Endothelial cell (in vitro differentiated cells): ENCODE measurements around the gene FKBP6. TPM values are rescaled to one million over a fixed set of nuclear protein-coding genes. Genes with fewer than 3 reads are reported as not detected.
"Not testable (repeated sequence)": the region's sequence is repeated elsewhere in the genome, so short reads cannot be mapped to it uniquely, and the experiment has no call there.

Source experiments
- DNase-seq: peaks from one replicate; pipeline ENCODE4 v3.0.0; 2021; ENCODE audit warnings: low spot score
- H3K27ac Mint-ChIP-seq: one replicate; pipeline ENCODE4 v1.8.0; 2021; ENCODE audit warnings: mixed read lengths, inconsistent platforms; ENCODE audit not compliant: unreplicated experiment
- H3K27me3 Mint-ChIP-seq: one replicate; pipeline ENCODE4 v1.8.0; 2021; ENCODE audit warnings: mild to moderate bottlenecking, moderate library complexity, mixed read lengths, inconsistent platforms; ENCODE audit not compliant: unreplicated experiment
- H3K36me3 Mint-ChIP-seq: one replicate; pipeline ENCODE4 v1.8.0; 2021; ENCODE audit warnings: mild to moderate bottlenecking, low read depth, mixed read lengths, inconsistent platforms; ENCODE audit not compliant: unreplicated experiment
- H3K4me1 Mint-ChIP-seq: one replicate; pipeline ENCODE4 v1.8.0; 2021; ENCODE audit warnings: mild to moderate bottlenecking, mixed read lengths, inconsistent platforms; ENCODE audit not compliant: unreplicated experiment
- H3K4me3 Mint-ChIP-seq: one replicate; pipeline ENCODE4 v1.8.0; 2021; ENCODE audit warnings: mild to moderate bottlenecking, mixed read lengths, inconsistent platforms; ENCODE audit not compliant: unreplicated experiment
- H3K9me3 Mint-ChIP-seq: one replicate; pipeline ENCODE4 v1.8.0; 2021; ENCODE audit warnings: mixed read lengths, inconsistent platforms; ENCODE audit not compliant: unreplicated experiment
- total RNA-seq: library from RNA; stranded (reverse); fragmentation: NEBNext Ultra II Directional; extraction: Animal tissue kit (Norgen Biotek cat#: 25700); gene quantifications from one replicate; pipeline ENCODE4 v1.2.1, GENCODE V29; 2021; ENCODE audit not compliant: unreplicated experiment
- TF ChIP-seq, protein P1 (sequence below): fragments of 200-600 bp; sonication (generic); IDR thresholded peaks from one replicate; pipeline ENCODE4 v1.5.0; 2021; ENCODE audit warnings: antibody characterized with exemption; ENCODE audit not compliant: unreplicated experiment

FKBP6 gene
- total RNA-seq, 1 donor from 2014 or later, result not detected

DNA sequence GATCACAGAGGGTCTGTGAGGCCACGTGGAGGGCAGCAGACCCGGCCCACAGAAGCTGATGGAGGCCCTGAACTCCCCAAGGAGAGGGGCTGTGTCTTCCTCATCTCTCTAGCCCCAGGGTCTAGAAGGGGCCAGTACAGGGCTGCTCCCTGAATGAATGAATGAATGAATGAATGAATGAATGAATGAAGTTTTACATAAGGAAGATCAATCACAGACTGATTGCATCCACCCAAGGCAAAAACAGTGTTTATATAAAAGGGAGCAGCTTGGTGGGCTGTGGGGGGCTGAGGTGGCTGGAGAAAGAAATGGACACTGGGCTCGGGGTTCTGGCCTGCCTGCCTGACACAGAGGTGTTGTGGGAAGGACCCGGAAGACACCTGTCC is 14.4 kb upstream of the FKBP6 start:
- no peak overlapping the region for H3K27ac Mint-ChIP-seq
- no peaks in the 10 kb centered on the region for H3K9me3 Mint-ChIP-seq

DNA sequence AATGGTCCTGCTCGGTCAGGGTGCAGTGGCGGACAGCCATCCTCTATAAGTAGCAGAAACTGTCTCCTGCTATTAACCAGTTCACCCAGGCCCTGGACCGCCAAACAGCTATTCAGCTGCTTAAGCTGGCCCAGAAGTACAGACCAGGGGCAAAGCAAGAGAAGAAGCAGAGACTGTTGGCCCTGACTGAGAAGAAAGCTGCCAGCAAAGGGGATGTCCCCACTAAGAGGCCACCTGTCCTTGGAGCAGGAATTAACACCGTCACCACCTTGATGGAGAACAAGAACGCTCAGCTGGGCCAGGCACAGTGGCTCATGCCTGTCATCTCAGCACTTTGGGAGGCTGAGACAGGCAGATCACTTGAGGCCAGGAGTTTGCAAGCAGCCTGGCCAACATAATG is 13.7 kb upstream of the FKBP6 start:
- no peak for DNase-seq

More for the DNA sequence above, 14.4 kb upstream of the FKBP6 start:
- Mint-ChIP-seq H3K27me3 (peaks cover 10% of the 10 kb centered on the region), H3K36me3 (peaks cover 8% of the 10 kb centered on the region), H3K4me1 (peaks cover 2% of the 10 kb centered on the region), H3K4me3 (no peak overlapping the region)
- TF ChIP-seq, protein P1, sequence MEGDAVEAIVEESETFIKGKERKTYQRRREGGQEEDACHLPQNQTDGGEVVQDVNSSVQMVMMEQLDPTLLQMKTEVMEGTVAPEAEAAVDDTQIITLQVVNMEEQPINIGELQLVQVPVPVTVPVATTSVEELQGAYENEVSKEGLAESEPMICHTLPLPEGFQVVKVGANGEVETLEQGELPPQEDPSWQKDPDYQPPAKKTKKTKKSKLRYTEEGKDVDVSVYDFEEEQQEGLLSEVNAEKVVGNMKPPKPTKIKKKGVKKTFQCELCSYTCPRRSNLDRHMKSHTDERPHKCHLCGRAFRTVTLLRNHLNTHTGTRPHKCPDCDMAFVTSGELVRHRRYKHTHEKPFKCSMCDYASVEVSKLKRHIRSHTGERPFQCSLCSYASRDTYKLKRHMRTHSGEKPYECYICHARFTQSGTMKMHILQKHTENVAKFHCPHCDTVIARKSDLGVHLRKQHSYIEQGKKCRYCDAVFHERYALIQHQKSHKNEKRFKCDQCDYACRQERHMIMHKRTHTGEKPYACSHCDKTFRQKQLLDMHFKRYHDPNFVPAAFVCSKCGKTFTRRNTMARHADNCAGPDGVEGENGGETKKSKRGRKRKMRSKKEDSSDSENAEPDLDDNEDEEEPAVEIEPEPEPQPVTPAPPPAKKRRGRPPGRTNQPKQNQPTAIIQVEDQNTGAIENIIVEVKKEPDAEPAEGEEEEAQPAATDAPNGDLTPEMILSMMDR, result no peak
- DNase-seq, result no peak

DNA sequence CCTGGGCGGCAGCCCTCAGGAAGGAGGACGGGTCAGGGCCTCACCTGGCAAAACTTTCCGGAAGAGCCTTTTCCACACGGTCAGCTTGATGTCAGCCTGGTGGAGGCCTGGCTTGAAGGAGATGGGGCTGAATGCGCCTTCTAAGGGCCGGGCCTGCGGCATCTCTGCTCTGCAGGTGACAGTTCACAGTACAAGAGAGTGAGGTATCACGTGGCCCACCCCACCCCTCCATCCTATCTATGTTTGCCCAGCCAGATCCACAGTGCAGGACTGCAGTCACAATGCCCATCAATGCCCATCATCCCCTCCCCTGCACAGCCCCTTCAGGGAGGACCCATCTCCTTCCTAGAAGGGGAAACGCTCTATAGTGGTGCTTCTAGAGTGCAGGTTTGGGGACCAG is 11.4 kb upstream of the FKBP6 start:
- Mint-ChIP-seq H3K4me3 (no peak overlapping the region), H3K9me3 (no peaks in the 10 kb centered on the region), H3K4me1 (no peaks in the 10 kb centered on the region), H3K27ac (no peak overlapping the region), H3K36me3 (no peaks in the 10 kb centered on the region), H3K27me3 (peaks cover 6% of the 10 kb centered on the region)
- no peak for DNase-seq
- TF ChIP-seq, protein P1, result no peak

More for the DNA sequence above, 13.7 kb upstream of the FKBP6 start:
- no peak overlapping the region for H3K27ac Mint-ChIP-seq
- peaks cover 4% of the 10 kb centered on the region for H3K36me3 Mint-ChIP-seq
- no peak overlapping the region for H3K4me3 Mint-ChIP-seq
- H3K27me3 Mint-ChIP-seq, result peaks cover 9% of the 10 kb centered on the region
- TF ChIP-seq, protein P1, result no peak
- H3K4me1 Mint-ChIP-seq, result peaks cover 2% of the 10 kb centered on the region
- H3K9me3 Mint-ChIP-seq, result no peaks in the 10 kb centered on the region

DNA sequence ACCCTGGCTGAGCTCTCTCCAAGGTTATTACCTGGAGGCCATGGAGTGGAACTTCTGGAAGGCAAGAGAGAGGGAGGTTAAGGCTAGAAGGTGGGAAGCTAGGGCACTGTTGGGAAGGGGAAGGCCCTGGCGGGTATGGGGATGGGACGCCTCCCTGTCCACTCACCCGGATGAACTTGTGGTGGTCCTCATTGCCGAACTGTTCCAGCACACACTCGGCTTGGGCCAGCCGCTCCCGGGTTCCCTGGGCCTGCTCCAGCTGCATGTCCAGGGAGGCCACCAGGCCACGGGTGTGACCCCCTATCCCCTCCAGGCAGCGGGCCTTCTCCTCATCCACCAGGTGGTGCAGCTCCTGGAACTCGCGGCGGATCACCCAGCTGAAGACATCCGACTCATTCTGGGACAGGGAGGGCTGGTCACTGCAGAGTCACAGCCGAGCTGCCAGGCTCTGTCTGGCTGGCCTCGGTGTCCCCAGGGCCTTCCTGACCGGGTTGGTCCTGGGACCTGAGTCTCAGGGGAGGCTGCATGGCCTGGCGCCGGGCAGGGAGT is 9.2 kb upstream of the FKBP6 start:
- DNase-seq, H3K4me1 Mint-ChIP-seq, H3K27ac Mint-ChIP-seq, H3K36me3 Mint-ChIP-seq, H3K9me3 Mint-ChIP-seq, H3K4me3 Mint-ChIP-seq: not testable (repeated sequence)
- H3K27me3 Mint-ChIP-seq, result peaks cover 11% of the 10 kb centered on the region

DNA sequence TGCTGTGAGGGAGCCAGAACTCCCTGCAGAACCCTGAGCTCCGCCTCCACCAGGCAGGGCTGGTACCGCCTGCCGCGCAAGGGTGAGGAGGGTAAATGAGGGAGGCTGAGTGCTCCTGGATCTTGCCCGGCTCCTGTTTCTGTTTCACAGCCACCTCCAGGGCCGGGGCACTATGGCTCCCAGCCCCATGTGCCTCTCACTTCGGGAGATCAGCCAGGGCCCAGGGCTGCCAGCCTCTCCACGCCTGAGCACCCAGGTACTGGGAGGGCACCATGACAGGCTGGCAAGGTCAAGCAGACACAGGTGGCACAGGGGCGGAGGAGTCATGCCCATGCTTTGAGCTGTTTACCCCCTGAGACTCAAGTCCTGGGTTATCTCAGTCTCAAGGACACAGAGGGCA is 8.4 kb upstream of the FKBP6 start:
- H3K36me3 Mint-ChIP-seq, H3K27ac Mint-ChIP-seq, H3K4me1 Mint-ChIP-seq, DNase-seq, H3K9me3 Mint-ChIP-seq, H3K4me3 Mint-ChIP-seq: not testable (repeated sequence)
- H3K27me3 Mint-ChIP-seq, result peaks cover 11% of the 10 kb centered on the region

DNA sequence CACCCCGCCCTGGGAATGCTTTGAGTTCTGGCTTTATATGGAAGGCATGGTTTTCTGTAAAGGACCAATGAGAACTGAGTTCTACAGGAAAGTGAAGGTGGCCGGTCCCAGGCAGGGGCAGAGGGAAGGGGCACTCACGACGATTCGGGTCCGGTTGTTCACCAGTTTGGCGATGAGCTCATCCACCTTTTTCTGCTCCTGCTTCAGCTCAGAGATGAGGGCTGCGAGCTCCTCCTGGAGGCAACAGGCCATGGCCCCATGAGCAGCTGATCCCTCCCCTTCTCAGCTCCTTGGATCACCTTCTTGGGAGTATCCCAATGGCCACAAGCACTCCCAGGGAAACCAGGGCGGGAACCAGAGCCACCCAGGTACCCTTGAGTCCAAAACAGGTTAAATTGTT is 8.0 kb upstream of the FKBP6 start:
- not testable (repeated sequence) for DNase-seq, H3K36me3 Mint-ChIP-seq

DNA sequence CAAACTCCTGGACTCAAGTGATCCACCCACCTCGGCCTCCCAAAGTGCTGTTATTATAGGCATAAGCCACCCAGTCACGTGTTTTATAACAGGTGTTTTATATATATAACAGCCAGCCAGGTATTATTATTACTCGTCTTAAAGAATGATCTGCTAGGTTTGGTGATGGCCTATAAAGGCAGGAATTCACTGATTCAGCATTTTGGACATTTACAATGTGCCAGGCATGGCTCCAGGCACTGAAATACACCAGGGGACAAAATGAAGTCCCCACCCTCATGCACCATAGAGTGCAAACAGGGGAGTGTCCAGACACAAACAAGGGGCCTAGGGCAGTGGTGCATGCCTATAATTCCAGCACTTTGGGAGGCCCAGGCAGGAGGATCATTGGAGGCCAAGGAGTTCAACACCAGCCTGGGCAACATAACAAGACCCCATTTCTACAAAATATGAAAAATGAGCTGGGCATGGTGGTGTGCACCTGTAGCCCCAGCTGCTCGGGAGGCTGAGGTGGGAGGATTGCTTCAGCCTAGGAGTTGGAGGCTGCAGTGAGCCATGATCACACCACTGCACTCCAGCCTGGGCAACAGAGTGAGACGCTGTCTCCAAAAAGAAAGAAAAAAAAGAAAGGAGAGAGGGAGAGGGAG is 4.4 kb upstream of the FKBP6 start:
- H3K9me3 Mint-ChIP-seq, H3K27me3 Mint-ChIP-seq, H3K36me3 Mint-ChIP-seq, H3K27ac Mint-ChIP-seq, H3K4me3 Mint-ChIP-seq, DNase-seq, H3K4me1 Mint-ChIP-seq: not testable (repeated sequence)

More for the DNA sequence above, 8.0 kb upstream of the FKBP6 start:
- not testable (repeated sequence) for H3K4me1 Mint-ChIP-seq, H3K9me3 Mint-ChIP-seq, H3K4me3 Mint-ChIP-seq, H3K27ac Mint-ChIP-seq
- H3K27me3 Mint-ChIP-seq, result peaks cover 12% of the 10 kb centered on the region

DNA sequence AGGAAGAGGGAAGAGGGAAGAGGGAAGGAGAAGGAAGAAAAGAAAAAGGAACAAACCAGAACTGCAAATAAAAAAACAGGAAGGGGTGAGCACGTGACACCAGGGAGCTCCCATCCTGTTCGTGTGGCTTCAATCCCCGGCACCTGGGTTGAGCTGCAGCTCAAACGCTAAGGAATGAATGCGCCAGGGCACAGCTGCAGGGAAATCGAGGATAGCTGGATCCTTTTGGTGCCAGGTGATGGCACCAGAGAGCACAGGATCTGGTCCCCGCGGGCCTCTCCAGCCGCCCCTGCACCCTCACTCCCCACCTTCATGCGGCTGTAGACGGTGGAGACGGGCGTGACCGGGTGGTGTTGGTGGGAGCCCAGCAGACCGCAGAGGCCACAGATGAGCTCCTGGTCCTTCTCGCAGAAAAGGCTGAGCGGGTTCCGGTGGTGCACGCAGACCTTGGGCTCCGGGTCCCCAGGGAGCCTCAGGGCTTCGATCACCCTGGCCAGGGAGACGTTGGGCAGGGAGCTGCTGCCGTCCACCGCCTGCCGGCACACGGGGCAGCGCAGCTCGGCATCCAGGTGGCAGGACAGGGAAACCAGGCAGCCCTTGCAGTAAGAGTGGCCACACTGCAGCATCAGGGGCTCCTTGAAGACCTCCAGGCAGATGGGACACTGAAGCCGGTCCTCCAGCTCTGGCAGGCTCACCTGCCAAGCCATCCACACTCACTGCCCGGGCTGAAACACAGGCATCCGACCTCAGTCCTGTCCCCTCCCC is 3.7 kb upstream of the FKBP6 start:
- not testable (repeated sequence) for H3K4me3 Mint-ChIP-seq, H3K27ac Mint-ChIP-seq, H3K9me3 Mint-ChIP-seq

DNA sequence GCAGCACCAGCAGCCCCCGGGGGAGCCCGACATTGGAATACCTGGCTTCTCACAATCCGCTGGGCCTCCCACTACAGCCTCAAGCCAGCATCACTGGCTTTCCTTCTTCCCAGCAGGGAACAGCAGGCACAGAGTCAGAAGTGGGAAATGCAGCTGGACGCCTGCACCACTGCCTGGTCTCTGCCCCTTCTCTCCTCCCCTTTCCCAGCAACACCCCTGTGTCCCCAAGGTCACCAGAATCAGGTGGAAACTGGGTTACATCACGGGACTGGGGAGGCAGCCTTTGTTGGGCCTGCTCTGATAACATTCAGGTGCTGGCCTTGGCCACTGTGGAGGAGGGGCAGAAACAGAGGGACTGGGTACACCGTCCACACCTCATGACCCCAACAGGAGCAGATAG is 2.5 kb upstream of the FKBP6 start:
- H3K4me1 Mint-ChIP-seq, result peaks cover 13% of the 10 kb centered on the region
- not testable (repeated sequence) for H3K9me3 Mint-ChIP-seq, H3K4me3 Mint-ChIP-seq, H3K27ac Mint-ChIP-seq, H3K27me3 Mint-ChIP-seq, DNase-seq, H3K36me3 Mint-ChIP-seq

More for the DNA sequence above, 3.7 kb upstream of the FKBP6 start:
- H3K27me3 Mint-ChIP-seq, H3K36me3 Mint-ChIP-seq, H3K4me1 Mint-ChIP-seq: not testable (repeated sequence)
- DNase-seq, result peak; percentile 59
